NCI-H1436 (cell line): ENCODE results near the gene TPRKB.
A peak's percentile ranks its signal among the peaks of the same experiment; 100 is the strongest.
"Not testable (repeated sequence)": the region's sequence is repeated elsewhere in the genome, so short reads cannot be mapped to it uniquely, and the experiment has no call there.

Experiments used
- DNase-seq: peaks from one replicate; lab custom pipeline; 2025; lab: John Stamatoyannopoulos, UW

The TPRKB gene

DNA sequence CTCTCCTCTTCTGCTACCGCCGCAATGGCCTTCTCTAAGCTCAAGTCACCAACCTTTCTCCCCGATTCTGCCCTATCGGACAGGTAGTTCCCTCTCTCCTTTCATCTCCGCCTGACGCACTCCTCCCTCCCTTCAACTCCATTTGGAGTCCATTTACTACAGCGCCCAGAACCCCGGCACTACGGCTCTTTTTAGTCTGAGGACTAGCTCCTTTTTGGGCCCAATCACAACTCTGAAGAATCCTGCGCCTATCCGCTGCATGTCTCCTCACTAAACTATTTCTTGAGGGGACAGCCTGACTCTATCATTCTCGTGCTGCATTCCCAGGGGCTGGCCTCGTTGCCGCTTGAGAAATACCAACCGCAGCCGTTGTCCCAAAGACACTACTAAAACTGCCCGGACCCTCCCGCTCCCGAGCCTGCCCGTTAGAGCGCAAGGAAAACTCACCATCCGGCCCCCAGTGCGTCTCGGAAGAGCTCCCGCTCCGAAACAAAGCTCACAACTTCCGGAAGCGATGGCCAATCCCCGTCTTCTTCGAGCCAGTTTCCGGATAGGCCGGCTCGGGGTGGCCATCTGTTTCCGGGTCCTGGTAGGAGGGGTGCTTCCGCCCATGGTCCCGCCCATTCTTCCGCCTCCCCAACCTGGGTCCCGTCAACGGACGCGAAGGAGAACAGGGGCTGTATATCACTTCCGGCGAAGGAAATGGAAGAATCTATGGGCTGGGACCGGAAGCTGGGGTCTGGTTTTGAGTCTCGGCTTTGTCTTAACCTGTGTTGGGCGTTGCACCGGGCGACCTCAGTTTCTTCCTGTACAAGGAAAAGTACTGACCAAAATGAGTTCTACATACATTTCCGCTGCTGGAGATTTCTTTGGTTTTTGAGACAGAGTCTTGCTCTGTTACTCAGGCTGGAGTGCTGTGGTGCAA, at the start of gene TPRKB:
TSS of gene TPRKB (minus strand) at position 491 of the 925 bp plus-strand sequence. CDS start 2,776 bp downstream, outside the sequence.
- peak; percentile 98 for DNase-seq

- DNase-seq, result not testable (repeated sequence)
These were observed 46.7 kb upstream of the TPRKB start, which contains the start of gene C2orf78 for GRCh38 chr2:73783883-73784282. C2orf78 (plus strand) TSS chr2:73784183; CDS start chr2:73784310, 127 bp downstream.

DNA sequence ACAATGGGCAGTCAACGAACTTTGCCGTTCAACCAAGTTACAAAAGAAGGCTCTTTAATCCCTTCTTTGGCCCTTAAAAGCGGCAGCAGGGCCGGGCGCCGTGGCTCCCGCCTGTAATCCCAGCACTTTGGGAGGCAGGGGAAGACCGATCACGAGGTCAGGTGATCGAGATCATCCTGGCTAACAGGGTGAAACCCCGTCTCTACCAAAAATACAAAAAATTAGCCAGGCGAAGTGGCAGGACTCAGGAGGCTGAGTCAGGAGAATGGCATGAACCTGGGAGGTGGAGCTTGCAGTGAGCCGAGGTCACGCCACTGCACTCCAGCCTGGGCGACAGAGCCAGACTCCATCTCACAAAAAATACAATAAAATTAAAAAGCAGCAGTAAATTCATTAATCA, 46.3 kb upstream of the TPRKB start:
- DNase-seq, result not testable (repeated sequence)

DNA sequence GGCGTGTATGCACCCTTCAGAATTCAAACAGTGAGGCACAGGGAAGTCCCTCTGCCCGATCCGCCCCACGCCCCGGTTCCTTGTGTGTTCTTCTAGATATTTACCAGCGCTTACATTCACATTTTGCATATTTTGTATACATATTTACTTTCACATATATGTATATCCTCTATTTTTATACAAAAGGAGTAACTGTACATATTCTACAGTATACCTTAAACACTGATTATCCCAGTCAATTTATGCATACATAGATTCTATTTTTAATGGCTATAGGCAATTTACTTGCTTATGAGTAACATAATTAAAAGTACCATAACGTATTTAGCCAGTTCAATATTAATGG, 43.1 kb upstream of the TPRKB start:
- DNase-seq, result no peak

- DNase-seq, result peak; percentile 90
These were observed 42.5 kb upstream of the TPRKB start, which contains the start of gene DUSP11 for GRCh38 chr2:73779467-73780236. DUSP11 (minus strand) TSS chr2:73780103; CDS start chr2:73779974, 129 bp downstream.

GRCh38 chr2:73778867-73779466, 41.8 kb upstream of the TPRKB start:
- not testable (repeated sequence) for DNase-seq

DNA sequence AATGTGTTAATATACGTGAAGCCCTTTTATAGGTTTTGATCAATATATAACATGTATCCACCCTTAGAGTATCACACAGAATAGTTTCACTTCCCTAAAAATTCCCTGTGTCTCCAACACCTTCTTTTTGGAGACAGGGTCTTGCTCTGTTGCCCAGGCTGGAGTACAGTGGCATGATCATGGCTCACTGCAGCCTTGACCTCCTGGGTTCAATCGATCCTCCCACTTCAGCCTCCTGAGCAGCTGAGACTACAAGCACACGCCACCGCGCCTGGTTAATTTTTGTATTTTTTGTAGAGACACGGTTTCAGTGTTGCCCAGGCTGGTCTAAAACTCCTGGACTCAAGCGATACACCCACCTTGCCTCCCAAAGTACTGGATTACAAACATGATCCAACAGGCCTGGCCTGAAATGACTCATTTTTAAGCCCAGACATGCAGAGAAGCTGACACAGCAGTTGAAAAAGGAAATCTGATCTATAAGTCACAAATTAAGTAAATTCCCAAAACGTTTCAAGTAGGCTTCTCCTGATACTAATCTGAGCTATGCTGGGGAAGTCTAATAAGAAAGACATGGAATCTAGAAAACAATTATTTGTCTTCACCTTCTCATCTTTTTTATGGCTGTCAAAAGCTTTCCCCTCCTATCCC, 39.8 kb upstream of the TPRKB start:
- no peak for DNase-seq

DNA sequence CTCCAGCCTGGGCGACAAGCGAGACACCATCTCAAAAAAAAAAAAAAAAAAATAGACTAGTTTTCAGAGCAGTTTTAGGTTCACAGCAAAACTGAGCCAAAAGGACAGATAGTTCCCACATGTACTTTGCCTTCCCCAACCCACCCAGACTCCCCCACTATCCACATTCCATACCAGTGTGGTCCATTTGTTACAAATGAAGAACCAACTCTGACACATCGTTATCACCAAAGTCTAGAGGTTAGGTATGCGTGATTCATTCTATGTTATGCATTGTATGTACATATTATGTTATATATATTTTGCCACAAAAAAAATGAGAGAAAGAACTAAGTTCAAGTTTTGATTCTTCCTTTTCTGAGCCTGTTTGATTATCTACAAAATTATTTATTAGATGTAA, 39.2 kb upstream of the TPRKB start:
- no peak for DNase-seq

- DNase-seq, result no peak
These were observed 35.7 kb upstream of the TPRKB start for GRCh38 chr2:73772819-73773218.

GRCh38 chr2:73770725-73771124, 33.6 kb upstream of the TPRKB start:
- no peak for DNase-seq

GRCh38 chr2:73766994-73767393, 29.8 kb upstream of the TPRKB start:
- DNase-seq, result no peak

DNA sequence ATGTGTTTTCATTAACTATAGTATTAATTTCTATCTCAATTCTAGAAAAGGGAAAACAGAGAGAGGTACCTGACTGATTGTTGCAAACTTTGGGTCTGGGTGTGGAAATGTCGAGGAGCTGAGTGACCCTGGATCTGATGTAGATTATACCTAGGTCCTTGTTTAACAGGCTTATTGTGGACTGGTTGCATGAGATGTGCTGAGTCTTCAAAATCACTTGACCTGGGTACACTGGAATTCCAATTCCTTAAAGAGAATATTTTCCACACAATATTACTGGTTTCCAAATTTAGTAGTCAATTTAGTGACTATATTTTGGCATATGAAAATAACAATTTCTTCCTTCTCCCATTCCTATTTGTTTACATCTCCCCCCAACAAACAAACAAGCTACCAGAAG, 29.2 kb upstream of the TPRKB start:
- no peak for DNase-seq

GRCh38 chr2:73764945-73765344, 27.8 kb upstream of the TPRKB start:
- no peak for DNase-seq

- no peak for DNase-seq
These were observed 25.4 kb upstream of the TPRKB start for GRCh38 chr2:73762571-73762970.

DNA sequence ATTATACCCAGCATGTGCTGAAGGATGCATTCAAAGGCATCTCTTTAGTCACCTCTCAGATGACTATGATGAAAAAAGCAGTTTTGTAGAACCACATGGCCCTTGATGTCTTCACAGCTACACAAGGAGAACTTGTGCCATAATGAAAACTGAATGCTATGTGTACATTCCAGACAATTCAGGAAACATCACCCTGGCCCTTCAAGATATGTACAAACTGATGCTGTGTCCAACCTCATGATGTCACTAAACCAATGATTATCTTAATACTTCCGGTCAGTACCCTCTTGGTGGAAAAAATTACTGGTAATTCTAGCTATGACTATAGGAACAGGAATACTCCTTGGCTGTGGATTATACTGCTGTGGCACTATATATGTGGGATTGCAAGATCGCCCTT, 22.8 kb upstream of the TPRKB start:
- no peak for DNase-seq

DNA sequence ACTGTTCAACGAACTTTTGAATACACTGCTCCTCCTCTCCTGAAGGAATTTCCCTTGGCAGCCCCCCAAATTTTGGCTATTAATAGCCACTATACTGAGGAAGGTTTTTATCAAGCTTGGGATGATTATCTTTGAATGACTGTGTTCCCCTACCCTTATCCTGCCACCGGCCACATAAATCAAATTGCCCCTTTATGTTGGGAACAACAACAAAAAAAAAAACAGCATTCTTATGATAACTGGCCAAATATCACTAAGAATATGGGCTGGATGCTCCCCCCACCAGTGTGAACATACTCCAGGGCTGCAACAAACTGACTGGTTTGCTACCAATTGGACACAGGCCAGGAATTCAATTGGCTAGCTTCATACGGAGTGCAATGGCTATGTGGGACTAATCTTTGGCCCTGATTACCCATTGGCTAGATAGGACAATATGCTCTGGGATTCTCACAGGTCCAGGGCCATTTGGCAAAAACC, 22.2 kb upstream of the TPRKB start:
- DNase-seq, result no peak

DNA sequence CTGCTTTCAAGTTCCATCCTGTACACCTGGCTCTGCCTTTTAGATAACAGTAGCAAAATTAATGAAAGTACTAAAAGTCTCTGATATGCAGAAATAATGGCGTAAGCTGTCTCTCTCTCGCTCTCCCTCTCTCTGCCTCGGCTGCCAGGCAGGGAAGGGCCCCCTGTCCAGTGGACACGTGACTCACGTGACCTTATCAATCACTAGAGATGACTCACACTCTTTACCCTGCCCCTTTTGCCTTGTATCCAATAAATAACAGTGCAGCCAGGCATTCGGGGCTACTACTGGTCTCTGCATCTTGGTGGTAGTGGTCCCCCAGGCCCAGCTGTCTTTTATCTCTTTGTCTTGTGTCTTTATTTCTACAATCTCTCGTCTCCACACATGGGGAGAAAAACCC, 17.2 kb upstream of the TPRKB start:
- not testable (repeated sequence) for DNase-seq

GRCh38 chr2:73749314-73749713, 12.2 kb upstream of the TPRKB start:
- DNase-seq, result no peak

GRCh38 chr2:73746877-73747208, 9.7 kb upstream of the TPRKB start:
- DNase-seq, result no peak

DNA sequence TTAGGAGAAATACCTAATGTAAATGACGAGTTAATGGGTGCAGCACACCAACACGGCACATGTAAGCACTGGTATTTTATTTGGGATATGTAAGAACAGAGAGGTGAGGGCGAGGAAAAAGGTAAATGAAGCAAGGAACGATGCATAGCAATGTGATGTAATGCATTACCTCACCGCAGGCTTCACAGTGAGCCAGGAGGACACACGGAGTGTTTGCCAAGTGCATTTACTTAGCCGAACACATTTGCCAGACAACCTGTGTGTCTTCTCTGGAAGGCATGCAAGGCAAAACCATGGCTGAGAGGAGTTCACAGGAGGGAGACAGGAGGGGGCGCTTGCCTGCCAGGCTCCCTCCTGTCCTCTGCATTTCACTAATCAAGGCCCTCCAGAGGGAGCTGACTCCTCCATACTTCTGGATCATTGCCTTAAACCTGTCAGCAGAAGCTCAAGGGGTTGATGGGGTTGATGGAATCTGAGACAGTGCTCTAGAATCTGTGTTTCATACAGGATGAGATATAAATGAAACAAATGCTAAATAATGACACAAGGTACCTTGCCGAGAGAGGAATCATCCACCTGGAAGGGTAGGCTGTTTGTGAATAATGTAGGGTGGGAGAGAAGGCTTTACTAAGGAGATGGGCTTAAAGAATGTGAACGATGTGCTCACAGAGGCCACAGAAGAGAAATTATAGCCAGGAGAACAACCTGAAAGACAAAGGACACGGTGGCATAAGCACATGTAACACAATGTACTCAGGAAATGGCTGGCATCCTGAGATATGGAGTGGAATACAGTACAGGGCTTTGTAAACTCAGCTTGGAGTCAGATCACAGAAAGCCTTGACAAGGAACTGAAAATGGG, 9.1 kb upstream of the TPRKB start:
- DNase-seq, result no peak

DNA sequence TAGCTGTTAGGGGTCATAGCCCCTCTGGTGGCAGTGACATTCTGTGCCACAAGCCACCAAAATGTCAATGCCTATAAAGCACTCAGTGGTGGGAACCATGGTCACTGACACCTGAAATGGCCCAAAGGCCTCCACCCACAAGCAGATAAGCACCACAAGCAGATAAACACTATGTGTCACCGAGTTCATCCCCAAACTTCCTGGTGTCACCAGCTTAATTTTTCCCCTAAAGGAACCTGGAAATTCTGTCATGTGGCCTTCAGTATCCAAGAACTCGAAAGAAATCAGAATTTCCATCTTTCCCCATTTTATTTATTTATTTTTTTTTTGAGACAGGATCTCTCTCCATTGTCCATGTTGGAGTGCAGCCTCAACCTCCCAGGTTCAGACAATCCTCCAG, 3.6 kb upstream of the TPRKB start:
- no peak for DNase-seq
